ENCODE data around the gene TAAR2. TPM values are rescaled to one million over a fixed set of nuclear protein-coding genes. Genes with fewer than 3 reads are reported as not detected.
A peak's percentile ranks its signal among the peaks of the same experiment; 100 is the strongest.
"Not testable (repeated sequence)": the region's sequence is repeated elsewhere in the genome, so short reads cannot be mapped to it uniquely, and the experiment has no call there.

TAAR2 gene
- not detected in 2 replicates for total RNA-seq

- no peak for DNase-seq
These were observed at the start of gene TAAR2 for GRCh38 chr6:132624175-132624574. TSS of gene TAAR2 (minus strand) at chr6:132624275. CDS start at chr6:132624275, 0 bp downstream.

DNA sequence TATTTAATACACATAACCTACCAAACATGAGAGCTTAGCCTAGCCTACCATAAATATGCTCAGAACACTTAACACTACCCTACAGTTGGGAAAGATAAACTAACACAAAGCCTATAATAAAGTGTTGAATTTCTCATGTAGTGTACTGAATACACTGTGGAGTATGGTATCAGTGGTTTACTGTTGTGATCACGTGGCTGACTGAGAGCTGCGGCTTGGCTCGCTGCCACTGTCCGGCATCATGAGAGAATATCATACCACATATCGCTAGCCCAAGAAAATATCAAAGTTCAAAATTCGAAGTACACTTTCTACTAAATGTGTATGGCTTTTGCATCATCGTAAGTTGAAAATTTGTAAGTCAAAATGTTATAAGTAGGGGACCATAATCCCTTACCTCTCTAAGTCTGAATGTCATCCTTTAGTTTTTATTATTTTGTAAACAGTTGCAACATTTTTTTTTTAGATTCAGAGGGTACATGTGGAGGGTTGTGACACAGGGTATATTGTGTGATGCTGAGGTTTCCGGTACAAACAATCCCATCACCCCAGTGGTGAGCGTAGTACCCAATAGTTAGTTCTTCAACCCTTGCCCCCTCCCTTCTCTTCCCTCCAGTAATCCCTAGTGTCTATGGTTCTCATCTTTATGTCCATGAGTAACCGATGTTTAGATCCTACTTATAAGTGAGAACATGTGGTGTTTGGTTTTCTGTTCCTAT is 49.5 kb upstream of the TAAR2 start:
- DNase-seq, result no peak

DNA sequence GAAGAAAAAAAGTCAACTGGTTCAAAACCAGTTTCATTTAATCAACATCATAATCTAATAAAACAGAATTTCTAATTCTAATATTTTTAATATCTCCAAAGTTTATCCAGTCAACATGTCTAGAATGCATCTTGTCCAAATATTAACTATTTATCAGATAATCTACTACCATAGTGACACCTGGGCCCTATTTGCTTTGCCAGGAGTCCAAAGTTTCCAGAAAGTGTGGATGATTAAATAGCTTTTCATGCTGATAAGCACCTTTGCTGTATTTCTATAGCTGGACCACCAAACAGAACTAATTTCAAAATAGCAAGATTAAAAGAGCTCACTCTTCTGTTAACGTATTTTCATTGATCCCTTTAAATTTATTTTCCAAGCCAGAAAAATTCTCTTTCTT is 47.2 kb upstream of the TAAR2 start:
- DNase-seq, result no peak

GRCh38 chr6:132669690-132670291 is 45.7 kb upstream of the TAAR2 start:
- DNase-seq, result peak; percentile 60

DNA sequence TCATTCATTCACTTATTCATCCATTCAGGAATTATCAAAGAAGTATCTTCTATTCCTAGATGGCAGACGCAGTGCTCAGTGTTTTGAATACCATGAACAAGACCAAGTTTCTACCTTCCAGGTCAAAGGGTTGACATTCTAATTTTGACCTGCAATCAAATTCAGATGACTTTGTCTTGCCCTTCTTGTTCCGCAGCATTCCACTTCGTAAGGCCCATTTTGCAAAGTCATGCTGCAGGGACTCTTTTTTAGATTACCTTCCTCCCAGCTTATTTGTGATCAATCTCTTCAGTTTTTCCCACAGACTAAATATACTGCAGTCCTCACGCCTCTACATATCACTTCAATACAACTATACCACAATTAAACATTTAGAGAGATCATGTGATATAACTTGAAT is 42.0 kb upstream of the TAAR2 start:
- DNase-seq, result no peak

DNA sequence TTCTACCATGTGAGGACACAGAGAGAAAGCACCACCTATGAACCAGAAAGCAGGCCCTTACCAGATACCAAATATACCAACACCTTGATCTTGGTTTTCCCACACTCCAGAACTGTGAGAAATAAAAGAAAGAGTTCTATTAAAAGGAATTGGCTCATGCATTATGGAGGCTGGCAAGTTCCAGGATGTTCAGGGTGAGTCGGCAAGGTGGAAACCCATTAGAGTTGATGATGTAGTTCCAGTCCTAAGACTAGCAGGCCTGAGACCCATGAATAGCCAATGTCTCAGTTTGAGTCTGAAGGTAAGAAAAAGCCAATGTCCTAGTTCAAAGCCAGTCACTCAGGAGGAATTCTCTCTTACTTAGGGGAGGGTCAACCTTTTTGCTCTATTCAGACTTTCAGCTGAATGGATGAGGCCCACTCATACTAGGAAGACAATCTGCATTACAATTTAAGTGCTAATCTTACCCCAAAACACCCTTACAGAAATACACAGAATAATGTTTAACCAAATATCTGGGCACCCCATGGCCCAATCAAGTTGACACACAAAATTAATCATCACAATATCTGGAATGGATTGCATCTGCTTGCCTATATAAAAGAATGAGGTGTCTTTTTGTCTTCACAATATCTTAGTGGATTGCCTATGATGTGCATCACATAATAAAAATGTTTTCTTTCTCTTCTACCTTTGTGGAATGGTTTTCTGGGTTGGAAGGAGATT is 40.4 kb upstream of the TAAR2 start:
- no peak for DNase-seq

DNA sequence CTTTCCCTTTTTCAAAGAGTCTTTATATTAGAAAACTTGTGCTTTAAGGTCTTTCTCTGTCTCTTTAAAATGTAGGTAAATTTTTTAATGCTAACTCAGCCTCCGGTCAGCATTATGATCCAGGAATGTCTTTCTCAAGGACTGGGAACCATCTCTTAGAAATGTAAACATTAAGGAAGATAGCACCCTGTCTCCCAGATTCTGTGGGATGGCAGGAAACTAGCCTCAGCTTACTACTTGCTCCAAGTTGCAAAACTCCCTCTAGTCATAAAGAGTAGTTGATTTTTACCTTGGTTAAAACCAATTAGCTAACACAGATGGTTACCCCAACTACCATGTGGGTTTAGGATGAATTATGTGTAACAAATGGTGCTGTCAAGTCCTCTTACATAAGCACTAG is 39.6 kb upstream of the TAAR2 start:
- DNase-seq, result no peak

DNA sequence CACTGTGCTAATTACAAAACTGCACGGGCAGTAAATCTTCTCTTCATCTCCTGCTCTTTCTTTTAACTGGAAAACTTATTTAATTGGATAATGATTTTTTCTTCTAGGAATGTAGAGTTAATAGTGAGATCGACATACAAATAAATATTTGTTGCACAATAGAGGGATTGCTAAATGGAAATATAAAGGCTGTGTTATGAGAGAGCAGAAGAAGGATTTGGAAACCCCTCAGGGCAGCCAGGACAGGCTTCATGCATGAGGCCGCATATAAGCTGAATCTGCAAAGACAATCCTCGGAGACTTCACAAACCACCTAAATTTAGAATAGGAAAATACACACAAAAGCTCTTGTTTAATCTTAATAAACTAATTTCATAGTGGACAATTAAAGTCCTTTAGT is 37.8 kb upstream of the TAAR2 start:
- no peak for DNase-seq

- no peak for DNase-seq
These were observed 35.0 kb upstream of the TAAR2 start, which contains the start of gene TAAR1 for GRCh38 chr6:132659082-132659481. TSS of gene TAAR1 (minus strand) at chr6:132659182. CDS start at chr6:132646003, 13,179 bp downstream.

GRCh38 chr6:132651062-132651461 is 27.0 kb upstream of the TAAR2 start:
- DNase-seq, result no peak

DNA sequence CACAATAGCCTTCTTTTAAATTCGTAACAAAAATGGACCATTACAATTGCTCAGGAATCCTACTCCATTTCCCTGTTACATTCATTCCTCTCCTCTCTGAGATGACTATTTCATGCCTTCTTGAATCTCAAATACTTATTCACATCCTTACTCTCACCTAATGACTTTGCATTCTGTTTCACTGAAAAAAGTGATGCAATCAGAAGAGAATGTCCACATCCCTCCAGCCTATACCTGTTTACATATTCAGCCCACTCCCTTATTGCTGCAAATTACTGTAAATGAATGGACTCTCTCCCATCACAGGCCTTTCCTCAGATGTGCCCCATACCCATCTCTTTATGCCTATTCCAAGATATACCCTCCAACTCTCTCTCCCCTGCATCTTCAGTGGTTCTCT is 26.4 kb upstream of the TAAR2 start:
- DNase-seq, result no peak

GRCh38 chr6:132648828-132649227 is 24.8 kb upstream of the TAAR2 start:
- DNase-seq, result no peak

GRCh38 chr6:132648356-132648755 is 24.3 kb upstream of the TAAR2 start:
- no peak for DNase-seq

DNA sequence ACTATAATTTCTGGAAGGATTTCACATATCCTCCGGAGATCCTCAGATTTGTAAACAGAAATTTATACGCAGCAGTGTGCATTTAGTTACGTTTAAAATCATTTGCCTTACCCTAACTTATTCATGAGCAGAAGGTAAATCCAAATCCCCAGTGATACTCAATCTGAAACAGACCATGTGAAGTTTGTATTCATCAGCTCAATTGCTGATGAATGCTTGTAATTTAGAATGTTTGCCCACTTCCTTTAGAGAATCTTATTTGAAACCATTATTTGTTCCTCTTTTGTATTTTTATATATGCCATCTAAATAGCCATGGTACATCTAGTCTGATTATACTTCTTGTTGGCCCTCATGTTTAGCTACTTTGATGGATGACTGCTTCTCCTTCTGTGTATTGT is 19.5 kb upstream of the TAAR2 start:
- no peak for DNase-seq

DNA sequence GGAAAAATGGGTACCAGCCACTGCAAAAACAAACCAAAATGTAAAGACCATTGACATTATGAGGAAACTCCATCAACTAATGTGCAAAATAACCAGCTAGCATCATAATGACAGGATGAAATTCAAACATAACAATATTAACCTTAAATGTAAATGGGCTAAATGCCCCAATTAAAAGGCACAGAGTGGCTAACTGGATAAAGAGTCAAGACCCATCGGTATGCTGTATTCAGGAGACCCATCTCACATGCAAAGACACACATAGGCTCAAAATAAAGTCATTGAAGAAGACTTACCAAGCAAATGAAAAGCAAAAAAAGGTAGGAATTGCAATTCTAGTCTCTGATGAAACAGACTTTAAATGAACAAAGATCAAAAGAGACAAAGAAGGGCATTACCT is 13.1 kb upstream of the TAAR2 start:
- not testable (repeated sequence) for DNase-seq

DNA sequence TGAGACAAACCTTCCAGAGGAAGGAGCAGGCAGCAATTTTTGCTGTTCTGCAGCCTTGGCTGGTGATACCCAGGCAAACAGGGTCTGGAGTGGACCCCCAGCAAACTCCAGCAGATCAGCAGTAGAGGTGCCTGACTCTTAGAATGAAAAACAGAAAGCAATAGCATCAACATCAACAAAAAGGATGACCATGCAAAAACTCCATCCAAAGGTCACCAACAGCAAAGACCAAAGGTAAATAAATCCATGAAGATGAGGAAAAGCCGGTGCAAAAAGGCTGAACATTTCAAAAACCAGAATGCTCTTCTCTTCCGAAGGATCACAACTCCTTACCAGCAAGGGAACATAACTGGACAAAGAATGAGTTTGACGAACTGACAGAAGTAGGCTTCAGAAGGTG is 11.8 kb upstream of the TAAR2 start:
- not testable (repeated sequence) for DNase-seq

DNA sequence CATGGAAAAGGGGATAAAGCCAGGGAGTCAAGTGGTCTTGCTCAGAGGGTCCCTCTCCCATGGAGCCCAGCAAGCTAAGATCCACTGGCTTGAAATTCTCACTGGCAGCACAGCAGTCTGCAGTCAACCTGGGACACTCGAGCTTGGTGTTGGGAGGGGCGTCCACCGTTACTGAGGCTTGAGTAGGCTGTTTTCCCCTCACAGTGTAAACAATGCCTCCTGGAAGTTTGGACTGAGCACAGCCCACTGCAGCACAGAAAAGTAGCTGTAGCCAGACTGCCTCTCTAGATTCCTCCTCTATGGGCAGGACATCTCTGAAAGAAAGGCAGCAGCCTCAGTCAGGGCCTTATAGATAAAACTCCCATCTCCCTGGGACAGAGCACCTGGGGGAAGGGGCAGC is 11.2 kb upstream of the TAAR2 start:
- DNase-seq, result not testable (repeated sequence)

DNA sequence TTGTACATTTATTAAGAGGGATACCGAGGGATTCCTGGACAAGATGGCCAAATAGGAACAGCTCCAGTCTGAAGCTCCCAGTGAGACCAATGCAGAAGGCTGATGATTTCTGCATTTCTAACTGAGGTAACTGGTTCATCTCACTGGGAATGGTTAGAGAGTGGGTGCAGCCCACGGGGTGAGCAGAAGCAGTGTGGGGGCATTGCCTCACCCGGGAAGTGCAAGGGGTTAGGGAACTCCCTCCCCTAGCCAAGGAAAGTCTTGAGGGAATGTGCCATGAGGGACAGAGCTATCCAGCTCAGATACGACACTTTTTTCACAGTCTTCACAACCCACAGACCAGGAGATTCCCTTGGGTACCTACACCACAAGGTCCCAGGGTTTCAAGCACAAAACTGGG is 10.7 kb upstream of the TAAR2 start:
- no peak for DNase-seq

GRCh38 chr6:132633362-132633761 is 9.3 kb upstream of the TAAR2 start:
- DNase-seq, result no peak

- no peak for DNase-seq
These were observed 799 bp downstream of the TAAR2 start for GRCh38 chr6:132623106-132623845.

DNA sequence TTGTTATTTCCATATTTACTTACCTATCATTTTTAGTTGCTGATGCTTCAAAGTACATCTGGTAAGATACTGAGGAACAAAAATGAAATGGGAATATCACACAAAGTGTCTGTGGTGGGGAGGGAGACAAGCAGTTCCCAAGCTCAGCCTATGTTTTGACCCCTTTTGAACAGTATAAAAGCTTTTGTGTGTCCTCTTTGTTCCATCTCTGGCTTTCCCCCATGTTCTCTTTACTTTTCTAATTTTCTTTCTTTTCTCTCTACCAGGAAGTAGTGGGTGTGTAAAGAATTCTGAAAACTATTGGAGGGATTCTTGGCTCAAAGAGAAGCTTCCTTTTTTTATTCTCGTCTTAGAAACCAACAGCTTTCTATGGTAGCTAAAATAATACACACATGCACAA is 7.4 kb downstream of the TAAR2 start:
- DNase-seq, result no peak

GRCh38 chr6:132614554-132614953 is 9.5 kb downstream of the TAAR2 start:
- no peak for DNase-seq

- DNase-seq, result no peak
These were observed 11.5 kb downstream of the TAAR2 start for GRCh38 chr6:132612449-132613108.

Data from dermis blood vessel endothelial cell (primary cell).